HL-60 (cell line): Measurements from ENCODE around the gene NKX2-2.

Experiments used
- DNase-seq, 2 experiments: peaks; one replicate each; pipeline ENCODE4 v3.0.0-alpha.2; 2010 to 2020; ENCODE audit warnings: low read depth in 1 of 2, low spot score in 1 of 2
- H3K27ac ChIP-seq: fragments of 250-450 bp; sonication (Bioruptor Pico); replicated peaks from 2 replicates; pipeline ENCODE4 v1.5.1; 2020; ENCODE audit warnings: mild to moderate bottlenecking, moderate library complexity
- H3K27me3 ChIP-seq: fragments of 250-450 bp; sonication (Bioruptor Pico); 2 replicates; pipeline ENCODE4 v1.5.1; 2021; ENCODE audit warnings: mild to moderate bottlenecking, moderate library complexity; ENCODE audit not compliant: insufficient read depth, poor library complexity, severe bottlenecking
- H3K4me3 ChIP-seq: replicated peaks from 2 replicates; pipeline ENCODE4 v1.5.1; 2011; ENCODE audit warnings: mild to moderate bottlenecking, control low read depth, low read length; ENCODE audit not compliant: insufficient read depth
- GABPA ChIP-seq: IDR thresholded peaks from 2 replicates; pipeline ENCODE4 v1.6.1; 2012; ENCODE audit warnings: low read depth
- POLR2AphosphoS5 ChIP-seq: IDR thresholded peaks from 2 replicates; pipeline ENCODE4 v1.6.1; 2012; ENCODE audit warnings: low read depth
- SPI1 ChIP-seq: IDR thresholded peaks from 2 replicates; pipeline ENCODE4 v1.6.1; 2012; ENCODE audit warnings: low read depth, mild to moderate bottlenecking, borderline replicate concordance
- TF ChIP-seq, protein P1 (sequence below): IDR thresholded peaks from 2 replicates; pipeline ENCODE4 v1.6.1; 2012; ENCODE audit warnings: low read depth; ENCODE audit not compliant: insufficient replicate concordance
- TF ChIP-seq, protein P2 (sequence below): IDR thresholded peaks from one replicate; pipeline ENCODE4 v1.5.1; 2011; ENCODE audit warnings: low read length, control low read depth, inconsistent platforms; ENCODE audit not compliant: insufficient read depth

The NKX2-2 gene

DNA sequence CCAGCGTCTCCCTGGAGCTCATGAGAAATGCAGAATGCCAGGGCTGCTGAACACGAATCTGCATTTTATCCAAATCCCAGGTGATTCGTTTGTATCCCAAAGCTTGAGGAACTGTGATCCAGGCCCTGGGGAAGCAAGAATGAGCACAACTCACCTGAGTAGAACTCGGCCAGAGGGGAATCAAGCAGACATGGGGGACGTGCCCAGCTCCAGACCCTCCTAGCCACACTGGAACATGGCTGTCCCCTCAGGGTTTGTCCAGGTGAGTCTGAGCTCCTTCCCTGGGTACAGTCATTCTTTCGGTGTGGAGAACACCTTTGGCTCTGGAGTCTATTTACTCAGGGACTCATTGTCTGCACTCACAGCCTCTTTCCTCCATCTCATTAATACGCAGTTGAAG, 13.3 kb downstream of the NKX2-2 start:
- peaks cover 3% of the 10 kb centered on the region for H3K27me3 ChIP-seq
- H3K4me3 ChIP-seq, result no peak overlapping the region
- DNase-seq, result no peak
- H3K27ac ChIP-seq, result no peak overlapping the region
- TF ChIP-seq, protein P1, sequence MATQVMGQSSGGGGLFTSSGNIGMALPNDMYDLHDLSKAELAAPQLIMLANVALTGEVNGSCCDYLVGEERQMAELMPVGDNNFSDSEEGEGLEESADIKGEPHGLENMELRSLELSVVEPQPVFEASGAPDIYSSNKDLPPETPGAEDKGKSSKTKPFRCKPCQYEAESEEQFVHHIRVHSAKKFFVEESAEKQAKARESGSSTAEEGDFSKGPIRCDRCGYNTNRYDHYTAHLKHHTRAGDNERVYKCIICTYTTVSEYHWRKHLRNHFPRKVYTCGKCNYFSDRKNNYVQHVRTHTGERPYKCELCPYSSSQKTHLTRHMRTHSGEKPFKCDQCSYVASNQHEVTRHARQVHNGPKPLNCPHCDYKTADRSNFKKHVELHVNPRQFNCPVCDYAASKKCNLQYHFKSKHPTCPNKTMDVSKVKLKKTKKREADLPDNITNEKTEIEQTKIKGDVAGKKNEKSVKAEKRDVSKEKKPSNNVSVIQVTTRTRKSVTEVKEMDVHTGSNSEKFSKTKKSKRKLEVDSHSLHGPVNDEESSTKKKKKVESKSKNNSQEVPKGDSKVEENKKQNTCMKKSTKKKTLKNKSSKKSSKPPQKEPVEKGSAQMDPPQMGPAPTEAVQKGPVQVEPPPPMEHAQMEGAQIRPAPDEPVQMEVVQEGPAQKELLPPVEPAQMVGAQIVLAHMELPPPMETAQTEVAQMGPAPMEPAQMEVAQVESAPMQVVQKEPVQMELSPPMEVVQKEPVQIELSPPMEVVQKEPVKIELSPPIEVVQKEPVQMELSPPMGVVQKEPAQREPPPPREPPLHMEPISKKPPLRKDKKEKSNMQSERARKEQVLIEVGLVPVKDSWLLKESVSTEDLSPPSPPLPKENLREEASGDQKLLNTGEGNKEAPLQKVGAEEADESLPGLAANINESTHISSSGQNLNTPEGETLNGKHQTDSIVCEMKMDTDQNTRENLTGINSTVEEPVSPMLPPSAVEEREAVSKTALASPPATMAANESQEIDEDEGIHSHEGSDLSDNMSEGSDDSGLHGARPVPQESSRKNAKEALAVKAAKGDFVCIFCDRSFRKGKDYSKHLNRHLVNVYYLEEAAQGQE, result no peak

DNA sequence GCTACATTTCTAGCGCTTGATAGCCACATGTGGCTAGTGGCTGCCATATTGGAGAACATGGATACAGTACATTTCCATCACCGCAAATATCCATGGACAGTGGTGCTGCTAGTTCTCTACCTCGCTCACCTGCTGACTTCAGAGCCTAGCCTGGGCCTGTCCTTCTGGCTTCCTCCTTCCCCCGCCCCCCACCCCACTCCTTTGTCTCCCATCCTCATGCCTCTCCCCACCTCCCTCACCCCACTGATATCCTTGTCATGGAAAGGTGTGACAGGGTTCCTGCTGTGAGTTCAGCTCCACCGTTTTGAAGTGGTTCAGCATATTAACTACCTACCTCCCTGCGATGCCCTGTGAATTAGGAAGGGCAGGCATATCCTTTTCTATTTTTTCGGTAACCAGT, 14.2 kb downstream of the NKX2-2 start:
- Histone ChIP-seq H3K4me3 (no peak overlapping the region), H3K27ac (no peak overlapping the region), H3K27me3 (peaks cover under 1% of the 10 kb centered on the region)
- no peak for DNase-seq
- TF ChIP-seq SPI1, result no peak

DNA sequence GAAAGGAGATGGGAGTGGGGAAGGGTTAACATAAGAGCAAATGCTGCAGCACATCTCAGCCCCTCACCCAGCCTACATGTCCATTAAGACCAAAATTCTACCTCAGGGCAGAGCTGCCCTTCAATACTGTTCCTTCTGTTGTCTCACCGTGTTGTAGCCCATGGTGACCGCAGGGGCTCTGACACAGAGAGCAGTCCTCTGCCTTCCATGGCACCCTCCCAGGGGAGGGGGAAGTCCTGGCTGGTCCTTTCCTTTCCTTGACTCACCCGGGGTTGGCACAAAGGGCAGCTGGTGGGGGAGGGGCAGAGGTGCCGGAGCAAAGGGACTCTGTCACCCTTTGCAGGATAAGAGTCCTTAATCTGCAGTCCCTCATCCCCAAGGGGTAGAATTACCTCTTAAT, 15.2 kb downstream of the NKX2-2 start:
- H3K4me3 ChIP-seq, result no peak overlapping the region
- TF ChIP-seq, protein P1, result no peak
- H3K27me3 ChIP-seq, result no peaks in the 10 kb centered on the region
- H3K27ac ChIP-seq, result no peak overlapping the region
- DNase-seq, result no peak

DNA sequence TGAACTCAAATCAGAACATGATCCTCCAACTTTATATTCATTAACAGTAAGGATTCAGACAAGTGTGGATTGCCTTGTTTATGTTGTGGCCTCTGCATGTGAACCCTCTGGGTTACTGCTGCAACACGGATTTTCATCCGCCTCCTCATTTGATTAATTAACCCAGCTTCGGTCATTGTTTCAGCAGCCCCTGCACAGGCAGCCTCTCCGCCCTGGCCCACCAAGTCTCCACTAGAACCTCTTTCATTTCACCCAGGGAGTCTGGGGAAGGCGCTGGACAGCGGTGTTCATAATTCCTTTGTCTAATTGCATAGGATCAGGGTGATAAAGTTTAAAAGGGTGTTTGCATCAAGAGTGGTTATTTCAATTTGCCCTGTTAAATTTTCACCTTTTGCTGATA, 15.7 kb downstream of the NKX2-2 start:
- no peak for DNase-seq
- no peak for TF ChIP-seq POLR2AphosphoS5
- TF ChIP-seq SPI1, result no peak
- TF ChIP-seq, protein P1, result no peak
- TF ChIP-seq, protein P2, sequence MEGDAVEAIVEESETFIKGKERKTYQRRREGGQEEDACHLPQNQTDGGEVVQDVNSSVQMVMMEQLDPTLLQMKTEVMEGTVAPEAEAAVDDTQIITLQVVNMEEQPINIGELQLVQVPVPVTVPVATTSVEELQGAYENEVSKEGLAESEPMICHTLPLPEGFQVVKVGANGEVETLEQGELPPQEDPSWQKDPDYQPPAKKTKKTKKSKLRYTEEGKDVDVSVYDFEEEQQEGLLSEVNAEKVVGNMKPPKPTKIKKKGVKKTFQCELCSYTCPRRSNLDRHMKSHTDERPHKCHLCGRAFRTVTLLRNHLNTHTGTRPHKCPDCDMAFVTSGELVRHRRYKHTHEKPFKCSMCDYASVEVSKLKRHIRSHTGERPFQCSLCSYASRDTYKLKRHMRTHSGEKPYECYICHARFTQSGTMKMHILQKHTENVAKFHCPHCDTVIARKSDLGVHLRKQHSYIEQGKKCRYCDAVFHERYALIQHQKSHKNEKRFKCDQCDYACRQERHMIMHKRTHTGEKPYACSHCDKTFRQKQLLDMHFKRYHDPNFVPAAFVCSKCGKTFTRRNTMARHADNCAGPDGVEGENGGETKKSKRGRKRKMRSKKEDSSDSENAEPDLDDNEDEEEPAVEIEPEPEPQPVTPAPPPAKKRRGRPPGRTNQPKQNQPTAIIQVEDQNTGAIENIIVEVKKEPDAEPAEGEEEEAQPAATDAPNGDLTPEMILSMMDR, result no peak
- TF ChIP-seq GABPA, result no peak
- Histone ChIP-seq H3K27ac (no peak overlapping the region), H3K27me3 (no peaks in the 10 kb centered on the region), H3K4me3 (no peak overlapping the region)

DNA sequence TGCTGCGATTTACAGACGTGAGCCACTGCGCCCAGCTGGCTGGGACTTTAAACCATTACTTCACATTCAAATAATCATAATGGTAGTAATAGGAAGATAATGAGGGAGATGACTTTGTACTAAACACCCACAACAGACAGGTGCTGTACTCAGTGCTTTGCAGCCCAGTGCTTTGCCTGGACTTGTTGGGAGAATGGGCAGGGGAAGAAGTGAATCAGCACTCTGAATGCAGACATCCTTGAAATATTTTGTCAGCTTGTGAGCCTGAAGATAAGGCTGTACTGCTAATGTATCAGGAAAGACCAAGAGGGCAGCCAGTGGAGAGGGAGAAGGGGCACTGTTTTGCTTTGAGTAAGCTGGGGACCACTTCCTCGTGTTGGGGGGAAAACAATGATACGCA, 17.4 kb downstream of the NKX2-2 start:
- no peak overlapping the region for H3K4me3 ChIP-seq
- no peak overlapping the region for H3K27ac ChIP-seq
- no peak for DNase-seq
- TF ChIP-seq POLR2AphosphoS5 (no peak), SPI1 (no peak), GABPA (no peak)
- TF ChIP-seq, protein P1, result no peak
- TF ChIP-seq, protein P2, result no peak
- H3K27me3 ChIP-seq, result peaks cover 2% of the 10 kb centered on the region
